Measurements from ENCODE around the gene CLIC5.

Gene CLIC5

DNA sequence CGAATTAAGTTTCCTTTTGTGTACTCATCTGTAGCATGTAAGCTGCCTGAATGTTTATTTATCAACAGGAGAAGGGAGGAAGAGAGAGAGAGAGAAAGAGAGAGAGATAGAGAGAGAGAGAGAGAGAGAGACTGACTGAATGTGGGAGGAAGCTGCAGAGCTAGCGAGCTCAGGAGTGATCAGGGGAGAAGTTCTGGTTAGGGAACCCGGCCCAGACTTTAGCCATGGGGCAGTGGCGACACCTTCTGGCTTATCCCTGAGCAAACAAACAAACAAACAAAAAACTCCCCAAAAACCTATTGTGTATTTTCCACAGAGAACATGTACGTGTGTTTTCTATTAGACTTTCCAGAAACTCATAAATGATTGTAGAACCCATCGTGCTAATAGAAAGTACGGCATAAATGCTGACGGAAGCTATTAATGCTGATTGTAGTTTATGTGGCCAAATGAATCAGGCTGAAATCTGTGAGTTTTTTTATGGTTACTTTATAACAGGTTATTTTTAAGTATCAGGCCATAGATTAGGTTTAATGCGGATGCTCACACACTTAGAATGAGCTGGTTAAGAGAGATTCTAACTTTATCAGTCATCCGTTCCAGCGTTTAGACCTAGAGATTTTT lies 92.8 kb downstream of the CLIC5 start:
- DNase-seq, result peak; percentile 10

DNA sequence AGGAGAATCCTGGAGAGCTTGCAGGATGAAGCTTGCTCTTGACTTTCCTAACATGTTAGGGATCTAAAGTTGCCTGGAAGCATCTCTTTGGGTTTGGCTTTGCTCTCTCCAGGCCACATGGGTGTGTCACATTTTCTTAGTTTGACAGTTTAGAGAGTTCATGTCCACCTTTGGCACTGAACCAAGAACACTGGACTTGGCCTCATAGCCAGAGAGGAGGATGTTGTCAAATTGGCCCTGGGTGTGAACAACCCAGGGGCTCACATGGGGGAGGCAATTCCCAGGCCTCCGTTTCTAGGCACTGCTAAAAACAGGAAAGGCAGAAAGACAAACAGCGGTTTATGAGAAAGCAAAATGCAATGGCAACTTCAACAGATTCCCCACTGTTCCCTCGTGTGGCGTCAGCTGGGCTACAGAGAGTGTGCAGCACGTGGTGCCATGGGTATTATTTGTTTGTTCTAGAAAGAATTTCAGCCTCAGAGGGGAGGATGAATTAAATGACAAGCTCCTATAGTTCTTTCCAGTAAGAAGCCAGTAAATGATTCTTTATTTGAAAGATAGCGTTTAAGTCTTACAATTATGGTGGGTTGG lies 93.9 kb downstream of the CLIC5 start:
- DNase-seq, result no peak

DNA sequence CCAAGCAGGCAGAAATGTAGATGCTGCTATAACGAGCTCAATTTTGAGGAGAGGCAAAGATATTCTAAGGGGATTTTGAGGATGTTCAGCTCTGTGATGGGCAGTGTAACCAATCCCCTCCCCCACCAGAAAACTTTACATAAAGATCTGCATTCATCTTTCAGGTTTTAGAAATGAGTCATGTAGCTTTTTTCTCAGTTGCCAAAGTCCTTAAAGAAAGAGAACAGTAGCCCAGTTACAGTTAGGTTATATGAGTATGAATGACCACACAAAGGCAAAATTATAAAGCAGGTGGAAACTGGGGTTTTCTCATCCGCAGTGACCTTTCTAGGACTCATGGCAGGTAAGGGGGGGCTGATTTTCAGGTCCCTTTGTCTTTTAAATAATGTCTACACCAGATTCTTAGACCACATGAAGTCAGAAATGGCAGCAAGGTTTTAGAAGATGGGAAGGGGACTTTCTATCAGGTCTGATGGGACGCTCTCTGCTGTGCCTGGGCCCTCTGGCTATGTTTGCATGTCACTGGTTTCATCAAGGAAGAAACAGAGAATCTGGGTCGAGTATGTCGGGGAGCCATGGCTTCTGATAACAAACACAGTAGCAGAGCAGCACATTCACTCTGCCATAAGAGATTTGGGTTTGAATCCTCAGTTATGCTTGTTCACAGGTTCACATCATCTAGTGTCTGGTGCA lies 94.7 kb downstream of the CLIC5 start:
- DNase-seq, result no peak

DNA sequence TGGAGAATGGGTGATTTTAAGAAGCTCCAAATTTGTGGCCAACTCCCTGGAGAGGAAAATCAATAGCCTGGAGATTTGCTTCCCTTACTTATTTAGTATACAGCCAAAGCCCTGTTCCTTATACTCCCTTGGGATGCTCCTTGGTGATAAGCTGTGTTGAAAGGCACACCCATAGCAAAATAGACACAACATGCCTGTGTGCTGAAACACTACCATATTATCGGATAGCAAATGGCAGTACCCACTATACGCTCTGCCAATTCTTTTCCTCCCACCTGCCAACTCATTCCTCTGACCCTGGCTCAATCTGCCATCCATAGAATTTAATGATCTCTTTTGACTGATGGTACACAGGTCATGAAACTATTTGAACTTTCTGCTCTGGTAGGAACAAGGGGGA lies 98.2 kb downstream of the CLIC5 start:
- no peak for DNase-seq

DNA sequence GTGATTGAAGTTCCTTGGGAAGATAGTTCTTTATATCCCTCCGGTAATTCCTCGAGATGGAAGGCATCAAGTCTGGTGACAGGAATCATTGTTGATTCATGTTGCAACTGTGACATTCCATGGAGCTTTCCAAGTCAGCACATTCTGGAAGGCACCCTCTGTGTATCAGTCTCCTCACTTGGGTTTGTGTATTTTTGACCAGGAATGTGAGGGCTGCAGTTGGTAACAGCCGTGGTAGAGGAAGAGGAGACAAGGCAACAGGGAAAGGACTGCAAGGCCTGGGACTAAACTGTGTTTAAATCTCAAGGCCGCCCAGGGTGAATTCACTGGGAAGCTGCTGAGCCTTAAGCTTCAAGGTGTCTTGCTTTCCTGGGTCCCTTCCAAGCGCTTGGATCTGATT lies 99.0 kb downstream of the CLIC5 start:
- no peak for DNase-seq

DNA sequence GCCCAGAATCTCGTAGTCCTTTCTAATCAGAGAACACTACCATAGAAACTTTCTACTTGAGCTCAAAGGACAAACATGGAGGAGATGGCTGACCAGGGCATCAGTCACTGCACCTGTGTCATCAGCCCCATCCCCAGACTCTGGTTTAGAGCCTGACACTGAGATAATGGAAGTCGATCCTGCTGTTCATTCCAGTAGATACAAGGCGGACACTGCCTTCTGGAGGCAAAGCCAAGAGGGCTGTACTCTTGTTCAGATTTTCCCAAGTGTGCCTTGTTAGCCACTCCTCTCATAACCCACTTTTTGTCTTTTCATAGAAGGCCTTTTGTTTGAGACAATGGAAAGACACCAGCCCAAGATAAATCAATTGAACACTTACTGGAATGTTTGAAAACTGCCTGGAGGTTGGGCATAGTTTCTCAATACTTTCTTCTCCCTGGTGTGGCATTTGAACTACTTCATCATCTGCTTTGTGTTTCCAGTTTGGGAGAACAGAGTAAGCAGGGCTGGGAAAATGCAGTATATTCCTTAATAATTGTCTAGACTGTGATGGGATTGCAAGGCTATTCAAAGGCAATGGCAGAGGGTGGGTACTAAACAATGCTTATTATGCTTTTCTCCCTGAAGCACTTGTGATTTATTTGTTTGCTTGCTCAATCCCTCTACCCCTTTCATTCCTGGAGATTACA lies 99.7 kb downstream of the CLIC5 start:
- DNase-seq, result no peak

DNA sequence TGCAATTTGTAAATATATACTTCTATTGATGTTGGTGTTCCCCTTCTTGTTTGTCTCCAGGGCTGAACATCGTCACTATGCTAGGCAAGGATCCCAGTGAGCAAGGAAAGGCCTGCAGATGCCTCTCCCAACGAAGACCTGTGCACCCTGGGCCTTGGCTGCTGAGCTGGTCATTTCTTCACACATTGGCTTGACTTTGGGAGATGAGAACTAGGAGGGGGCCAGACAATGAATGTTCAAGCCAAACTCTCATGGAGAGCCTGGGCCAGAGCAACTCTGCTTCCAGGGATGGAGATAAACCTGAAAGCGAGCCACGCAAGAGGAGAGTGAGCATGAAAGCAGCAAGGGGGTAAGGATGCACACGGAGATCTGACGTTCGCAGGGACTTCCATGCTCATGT lies 104.0 kb downstream of the CLIC5 start:
- DNase-seq, result no peak

DNA sequence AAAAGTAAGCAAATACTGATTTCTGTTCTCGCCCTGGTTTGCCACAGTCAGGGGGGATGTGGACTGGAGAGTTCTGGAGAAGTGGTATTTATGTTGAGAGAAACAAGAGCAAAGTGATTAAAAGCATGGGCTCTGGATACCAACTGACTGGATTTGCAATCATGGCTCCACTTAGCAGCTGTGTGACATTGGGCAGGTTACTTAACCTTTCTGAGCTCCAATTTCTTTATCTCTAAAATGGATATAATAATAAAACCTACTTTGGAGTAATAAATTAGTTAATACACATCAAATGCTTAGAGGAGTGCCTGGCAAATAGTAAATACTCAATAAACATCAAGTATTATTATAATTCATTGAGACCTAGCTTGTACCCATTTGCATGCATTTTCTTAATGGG lies 111.7 kb downstream of the CLIC5 start:
- no peak for DNase-seq

DNA sequence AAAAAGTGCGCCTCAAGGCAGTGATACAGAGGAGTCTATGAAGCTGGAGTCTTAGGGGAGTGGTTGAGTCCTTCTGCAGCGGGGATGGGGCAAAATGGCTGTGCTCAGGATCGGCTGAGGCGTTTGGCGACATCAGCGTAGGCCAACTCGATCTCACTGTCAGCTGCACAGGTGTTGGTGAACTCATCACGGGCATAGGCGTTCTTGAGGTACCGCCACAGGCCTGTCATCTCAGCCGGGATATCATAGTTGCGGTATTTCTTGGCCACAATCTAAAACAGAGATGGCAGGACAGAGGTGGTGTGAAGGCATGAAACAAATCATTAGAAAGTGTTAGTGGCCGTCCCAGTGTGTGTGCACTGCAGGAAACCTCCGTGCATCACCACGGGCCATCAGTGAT lies 112.7 kb downstream of the CLIC5 start:
- DNase-seq, result no peak

DNA sequence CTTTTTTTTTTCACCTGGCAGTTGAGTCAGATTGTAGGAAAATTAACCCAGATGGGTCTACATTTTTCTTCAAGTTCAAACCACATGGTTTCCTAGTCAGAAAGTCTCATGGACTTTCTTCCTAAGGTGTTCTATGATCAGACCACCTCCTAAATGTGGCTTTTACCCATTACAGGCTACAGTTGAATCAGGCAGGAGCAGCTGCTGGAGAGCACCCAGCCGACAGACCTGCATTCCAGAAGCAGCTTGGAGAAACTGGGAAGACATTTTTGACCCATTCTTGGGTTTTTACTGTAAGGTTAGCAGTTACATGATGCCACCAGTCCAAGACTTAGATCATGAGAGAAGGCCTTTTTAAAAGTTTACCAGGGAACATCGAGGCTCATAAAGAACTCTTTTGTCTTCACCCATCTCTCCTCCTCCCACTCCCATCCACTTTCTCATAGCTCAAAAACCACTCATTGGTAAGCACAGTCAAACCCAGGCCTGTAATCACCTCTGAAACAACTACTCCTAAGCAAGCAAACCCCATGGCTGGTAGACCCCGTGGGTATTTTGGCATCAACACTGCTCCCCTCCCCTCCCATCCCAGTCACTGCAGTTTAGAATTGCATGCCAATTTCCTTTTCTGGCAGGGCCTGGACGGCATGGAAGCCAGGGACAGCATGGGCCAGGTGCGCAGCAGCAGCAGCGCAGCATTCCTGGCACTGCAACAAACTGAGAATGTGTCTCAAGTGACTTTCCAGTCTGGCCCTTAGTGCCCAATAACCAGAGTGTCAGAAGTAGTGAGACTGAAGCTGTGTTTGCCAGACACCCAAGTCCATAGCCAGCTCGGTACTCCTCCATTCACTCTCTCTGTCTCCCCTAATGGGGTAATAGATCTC lies 113.7 kb downstream of the CLIC5 start:
- no peak for DNase-seq

DNA sequence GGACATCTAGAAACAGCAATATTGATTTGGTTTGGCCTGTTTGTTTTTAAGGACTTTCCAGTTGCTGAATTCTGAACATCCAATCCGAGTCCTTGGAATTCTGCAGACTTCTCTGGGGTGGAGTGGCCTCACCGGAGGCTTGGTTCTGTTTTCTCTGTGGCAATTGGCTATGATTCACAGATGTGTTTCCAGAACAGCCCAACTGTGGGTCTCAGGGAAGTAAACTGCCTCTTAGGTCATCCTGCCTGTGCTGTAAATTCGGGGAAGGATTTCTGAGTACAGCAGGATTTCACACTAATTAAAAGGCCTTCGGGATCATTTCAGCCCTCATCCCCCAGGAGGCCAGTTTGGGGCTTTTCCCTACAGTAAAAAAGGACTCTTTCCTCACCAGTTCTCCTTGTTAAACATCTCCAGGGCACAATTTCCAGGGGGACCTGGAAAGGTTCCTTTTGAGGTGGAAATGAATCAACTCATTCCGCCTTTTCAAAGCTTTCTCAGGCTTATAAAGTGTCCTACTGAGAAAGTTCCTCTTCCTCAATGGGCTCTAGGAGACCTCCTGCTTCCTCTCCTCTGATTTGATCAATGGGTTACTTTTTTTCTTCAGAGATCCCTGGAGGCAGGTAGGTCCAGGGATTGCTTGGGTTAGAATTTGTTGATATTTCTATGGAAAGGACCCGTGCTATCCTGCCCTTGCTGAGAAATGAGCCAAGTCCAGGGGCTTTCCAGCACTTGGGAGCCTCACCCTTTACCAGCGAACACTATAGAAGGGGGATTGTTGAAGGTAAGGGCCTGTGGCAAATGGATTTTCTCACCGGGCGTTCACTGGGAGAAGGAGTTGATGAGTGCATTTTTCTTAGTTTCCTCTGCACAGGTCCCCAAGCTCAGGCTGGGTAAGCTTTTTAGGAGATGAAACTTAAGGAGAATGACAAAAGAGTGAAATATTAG lies 114.6 kb downstream of the CLIC5 start:
- no peak for DNase-seq

DNA sequence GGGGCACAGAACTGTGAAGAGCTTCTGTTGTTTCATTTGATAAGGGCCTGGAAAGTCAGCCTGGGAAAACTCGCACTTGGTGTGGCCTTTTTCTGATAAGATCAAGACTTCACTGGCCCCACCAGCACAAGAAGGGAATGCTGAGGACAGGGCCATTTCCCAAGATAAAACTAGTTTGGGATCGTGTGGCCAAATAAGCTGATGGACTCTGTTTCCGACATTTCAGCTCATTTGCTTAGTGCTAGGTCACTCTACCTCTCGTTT lies 116.0 kb downstream of the CLIC5 start:
- DNase-seq, result no peak

DNA sequence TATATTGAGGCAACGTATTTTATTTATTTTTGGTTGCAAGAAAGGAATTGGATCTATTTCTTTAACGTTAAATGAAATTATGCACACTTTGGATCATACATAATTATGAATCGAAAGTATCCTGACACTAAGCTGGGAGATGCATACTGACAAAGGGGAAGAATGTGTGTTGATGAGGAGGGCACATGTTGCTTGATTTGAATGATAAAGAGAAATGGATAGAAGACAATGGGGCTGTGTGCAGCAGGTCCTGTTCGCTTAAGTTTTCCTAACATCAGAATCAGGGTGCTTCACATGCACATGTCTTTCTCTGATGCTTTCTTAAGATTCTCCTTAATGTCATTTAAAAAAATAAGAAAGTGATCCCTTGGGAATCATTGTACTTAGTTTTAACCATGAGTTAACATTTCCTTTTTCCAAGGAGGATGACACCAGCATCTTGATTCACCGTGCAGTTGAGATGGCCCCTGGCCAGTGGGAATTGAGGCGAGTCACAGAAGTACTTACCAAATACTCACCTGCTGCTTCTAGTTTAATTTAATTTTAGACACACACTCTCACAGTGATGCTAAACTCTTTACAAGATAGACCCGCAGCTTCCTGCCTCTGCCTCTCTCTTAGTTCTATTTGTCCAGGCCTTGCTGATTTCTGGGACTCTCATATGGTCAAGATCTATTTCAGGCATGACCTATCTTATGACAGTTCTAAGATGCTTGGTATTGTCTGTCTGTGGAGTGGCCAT lies 116.5 kb downstream of the CLIC5 start:
- DNase-seq, result no peak

DNA sequence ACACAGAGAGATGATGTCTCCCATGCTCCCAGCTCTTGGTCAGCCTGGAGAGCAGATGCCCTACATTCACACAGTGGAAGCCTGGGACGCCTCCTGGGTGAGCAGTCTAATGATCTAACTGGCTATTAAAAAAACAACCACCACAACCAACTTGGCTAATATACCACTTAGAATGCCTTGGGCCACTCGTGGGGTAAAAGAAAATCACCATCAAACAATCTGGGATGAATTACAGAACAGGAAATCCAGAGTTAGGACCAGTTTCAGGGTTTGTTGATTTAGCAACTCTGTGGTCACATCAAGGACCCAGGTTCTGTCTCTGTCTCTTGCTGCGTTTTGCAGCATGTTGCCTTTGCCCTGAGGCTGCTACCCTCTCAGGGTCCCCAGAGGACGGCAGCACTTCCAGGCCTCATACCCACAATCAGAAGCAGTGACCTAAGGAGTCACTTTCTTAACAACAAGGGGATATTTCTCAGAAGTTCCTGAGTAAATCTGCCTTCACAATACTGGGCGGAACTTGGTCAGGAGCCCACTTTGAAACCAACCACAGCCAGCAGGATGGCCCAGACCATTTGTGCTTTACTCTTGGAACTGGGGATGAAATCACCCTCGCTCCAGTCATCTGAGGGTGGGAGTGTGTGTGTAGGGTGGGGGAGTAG lies 118.7 kb downstream of the CLIC5 start:
- DNase-seq, result no peak

DNA sequence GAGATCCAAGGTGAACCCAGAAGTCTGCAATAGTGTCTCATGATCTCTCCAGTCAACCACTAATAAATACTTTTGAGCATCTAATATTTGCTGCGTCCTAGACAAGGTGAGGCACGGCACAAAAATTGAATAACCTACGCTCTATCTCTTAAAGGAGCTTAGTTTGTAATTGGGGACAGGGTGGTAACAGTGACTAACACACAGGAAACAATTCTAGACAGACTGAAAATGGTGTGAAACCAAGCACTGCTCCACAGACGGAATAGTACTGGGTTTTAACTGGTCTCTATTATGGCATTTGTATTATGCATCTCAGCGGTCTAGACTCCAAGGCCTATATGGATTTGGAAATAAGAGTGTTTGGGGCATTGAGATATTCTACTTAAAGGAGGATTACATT lies 120.1 kb downstream of the CLIC5 start:
- DNase-seq, result no peak

DNA sequence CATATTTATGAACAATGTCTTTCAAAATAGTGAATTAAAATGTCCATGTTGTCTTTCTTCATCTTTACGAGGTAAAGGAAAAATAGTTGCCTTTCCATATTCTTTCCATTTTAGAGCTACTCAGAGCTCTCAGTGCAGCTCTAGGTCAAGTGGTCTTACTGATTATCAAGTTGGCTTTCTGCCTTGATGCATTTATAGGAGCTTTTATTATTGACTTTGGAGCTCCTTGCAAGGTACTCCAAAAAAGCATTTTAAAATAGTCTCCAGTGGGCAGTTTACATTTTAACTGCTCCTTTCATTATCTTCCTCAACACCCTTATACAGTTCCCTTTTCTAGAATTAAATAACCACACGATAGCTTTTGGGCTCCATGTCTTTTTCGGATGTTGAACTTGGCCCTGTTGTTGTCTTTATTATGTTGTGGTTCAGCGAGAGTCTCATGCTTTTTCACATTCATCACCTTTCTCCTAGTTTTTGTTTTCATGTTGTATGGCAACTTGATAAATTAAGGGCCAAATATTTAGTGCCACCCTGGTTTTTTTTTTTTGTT lies 122.9 kb downstream of the CLIC5 start:
- no peak for DNase-seq

DNA sequence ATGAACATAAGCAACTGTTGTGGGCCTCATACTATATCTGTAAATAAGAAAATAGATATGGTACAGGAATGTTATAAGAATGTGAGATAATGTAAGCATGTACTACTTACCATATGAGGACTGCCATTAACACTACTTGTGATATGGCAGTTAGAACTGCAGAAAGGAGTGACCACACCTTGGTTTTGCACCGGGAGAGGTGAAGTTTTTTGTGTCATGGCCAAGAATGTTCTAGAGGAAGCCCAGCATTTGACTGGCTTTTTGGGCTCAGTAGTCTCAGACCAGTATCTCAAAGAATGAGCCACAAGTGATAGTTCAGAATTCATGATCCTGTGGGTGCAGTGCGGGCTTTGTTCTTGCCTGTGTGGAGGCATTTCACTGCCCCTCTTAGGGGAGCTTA lies 123.5 kb downstream of the CLIC5 start:
- DNase-seq, result no peak

DNA sequence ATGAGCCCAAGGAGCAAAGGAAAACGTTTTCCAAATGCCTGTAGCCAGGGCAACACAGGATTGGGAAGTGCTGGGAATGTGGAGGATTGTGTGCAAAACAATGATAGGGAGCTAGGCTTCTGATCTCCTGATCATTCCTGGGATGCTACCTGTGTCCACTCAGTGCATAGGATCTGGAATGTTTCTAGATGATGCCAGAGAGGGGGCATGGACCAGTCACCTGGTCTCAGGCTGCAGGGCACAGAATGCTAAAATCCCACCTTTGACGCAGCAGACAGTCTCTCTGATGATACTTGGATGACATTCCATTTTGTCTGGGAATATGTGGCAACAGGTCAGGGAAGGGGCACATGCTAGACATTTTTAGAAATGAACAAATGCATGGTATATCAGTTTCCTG lies 128.9 kb downstream of the CLIC5 start:
- DNase-seq, result no peak

DNA sequence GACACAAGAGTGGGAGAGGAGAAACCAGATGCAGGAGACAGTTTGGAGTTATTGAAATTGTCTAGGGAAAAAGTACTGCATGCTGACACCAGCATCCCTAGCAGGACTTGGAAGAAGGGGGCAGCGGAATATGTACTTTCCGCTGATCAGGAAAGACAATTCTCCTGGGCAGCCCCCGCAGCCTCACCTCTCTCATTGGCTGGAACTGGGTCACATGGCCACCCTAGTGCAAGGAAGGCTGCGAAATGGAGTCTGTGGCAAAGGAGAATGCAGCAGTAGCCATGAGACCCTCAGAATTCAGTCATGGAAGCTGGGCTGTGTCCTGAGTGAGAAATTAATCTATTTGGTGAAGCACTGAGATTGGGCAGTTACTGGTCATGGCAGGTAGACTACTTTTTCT lies 131.3 kb downstream of the CLIC5 start:
- no peak for DNase-seq

DNA sequence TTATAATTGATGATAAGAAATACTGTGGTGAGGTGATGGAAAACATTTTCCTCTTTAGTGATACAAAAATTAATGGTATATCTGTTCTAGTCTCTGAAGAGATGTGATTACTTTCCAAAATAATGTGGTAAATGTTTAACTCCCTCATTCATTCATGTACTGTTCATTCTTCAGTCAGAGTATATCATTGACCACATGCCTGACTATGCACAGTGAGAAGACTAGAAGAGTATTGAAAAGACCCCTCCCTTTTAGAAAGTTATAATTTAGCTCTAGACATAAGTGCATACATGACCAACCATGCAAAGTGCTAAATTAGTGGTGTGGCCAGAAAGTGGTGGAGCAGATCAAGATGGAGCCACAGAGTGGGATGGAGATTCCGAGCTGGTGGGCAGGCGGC lies 133.0 kb downstream of the CLIC5 start:
- no peak for DNase-seq

All from NCI-H2081 treated with DMSO at 0.1 percent for 48 hours (cell line).